GM18505 (cell line): ENCODE data around the gene ZMIZ1.
A peak's percentile ranks its signal among the peaks of the same experiment; 100 is the strongest.

Experiments
- ATAC-seq: cut with Tn5 transposase; IDR thresholded peaks from one replicate; pipeline ENCODE4 v1.9.1; 2021; ENCODE audit not compliant: unreplicated experiment
- POLR2A ChIP-seq: IDR thresholded peaks from 4 replicates; pipeline ENCODE4 v1.6.1; 2011; ENCODE audit warnings: borderline replicate concordance; ENCODE audit not compliant: insufficient read depth, insufficient read length; ENCODE audit errors: extremely low read depth

Gene ZMIZ1

DNA sequence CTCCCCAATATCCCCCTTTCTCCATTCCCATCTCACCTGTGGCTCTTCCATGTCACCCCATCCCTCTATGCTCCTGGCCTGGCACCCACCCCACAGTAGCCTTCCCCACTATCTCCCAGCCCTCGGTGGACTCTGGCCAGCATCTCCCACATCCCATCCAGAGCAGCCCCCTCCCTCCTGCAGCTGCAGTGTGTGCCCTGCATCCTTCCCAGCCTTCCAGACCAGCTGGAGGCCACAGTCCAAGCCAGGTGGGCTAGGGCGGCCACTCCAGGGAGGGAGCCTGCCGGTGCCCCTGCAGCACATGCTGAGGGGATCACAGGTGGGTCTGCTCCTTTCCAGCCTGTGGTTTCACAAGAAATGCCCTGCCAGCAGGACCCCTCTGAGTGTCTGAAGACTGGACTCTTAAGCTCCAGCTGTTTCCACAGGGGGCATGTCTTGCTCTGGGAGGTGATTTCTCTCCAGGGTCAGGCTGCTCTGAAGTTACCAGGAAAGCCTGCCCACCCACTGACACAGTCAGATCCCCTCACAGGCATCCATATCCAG is 187.6 kb downstream of the ZMIZ1 start:
- TF ChIP-seq POLR2A, result no peak

DNA sequence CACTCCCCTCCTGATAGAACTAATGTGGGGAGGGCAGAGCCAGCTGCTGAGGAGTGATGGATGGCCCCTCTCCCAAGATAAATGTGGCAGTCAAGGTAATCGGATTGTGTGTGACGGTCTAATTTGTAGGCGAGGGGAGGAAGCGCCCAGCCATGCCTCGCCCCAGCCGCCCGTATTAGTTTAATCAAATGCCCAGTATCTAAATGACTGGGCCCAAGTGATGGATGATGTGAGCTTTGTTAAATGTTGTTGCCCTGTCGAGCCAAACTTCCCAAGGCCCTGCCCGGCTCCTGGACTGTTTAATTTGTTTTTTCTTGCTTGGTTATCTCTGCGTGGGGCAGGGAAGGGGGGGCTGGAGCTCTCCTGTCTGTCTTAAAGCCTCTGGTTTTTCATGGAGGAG is 190.1 kb downstream of the ZMIZ1 start:
- ATAC-seq, result no peak
- peak; percentile 25 for TF ChIP-seq POLR2A

More for the DNA sequence above, 187.6 kb downstream of the ZMIZ1 start:
- no peak for ATAC-seq

DNA sequence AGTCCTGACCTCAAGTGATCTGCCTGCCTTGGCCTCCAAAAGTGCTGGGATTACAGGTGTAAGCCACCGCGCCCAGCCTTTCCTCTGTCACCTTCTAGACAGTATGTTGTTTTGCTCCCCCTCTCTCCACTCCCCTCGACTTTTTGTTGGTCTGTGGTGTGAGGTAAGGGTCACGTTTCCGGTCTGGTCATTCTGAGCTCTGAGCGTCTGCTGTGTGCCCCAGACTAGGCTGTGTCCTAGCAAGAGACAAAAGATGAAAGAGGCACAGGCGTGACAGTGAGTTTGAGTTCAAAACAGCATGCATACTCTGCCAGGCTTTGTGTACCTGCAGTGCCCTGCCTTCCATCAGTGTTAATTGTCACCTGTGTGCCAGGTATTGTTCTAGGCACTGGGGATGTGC is 191.1 kb downstream of the ZMIZ1 start:
- no peak for ATAC-seq
- no peak for TF ChIP-seq POLR2A

DNA sequence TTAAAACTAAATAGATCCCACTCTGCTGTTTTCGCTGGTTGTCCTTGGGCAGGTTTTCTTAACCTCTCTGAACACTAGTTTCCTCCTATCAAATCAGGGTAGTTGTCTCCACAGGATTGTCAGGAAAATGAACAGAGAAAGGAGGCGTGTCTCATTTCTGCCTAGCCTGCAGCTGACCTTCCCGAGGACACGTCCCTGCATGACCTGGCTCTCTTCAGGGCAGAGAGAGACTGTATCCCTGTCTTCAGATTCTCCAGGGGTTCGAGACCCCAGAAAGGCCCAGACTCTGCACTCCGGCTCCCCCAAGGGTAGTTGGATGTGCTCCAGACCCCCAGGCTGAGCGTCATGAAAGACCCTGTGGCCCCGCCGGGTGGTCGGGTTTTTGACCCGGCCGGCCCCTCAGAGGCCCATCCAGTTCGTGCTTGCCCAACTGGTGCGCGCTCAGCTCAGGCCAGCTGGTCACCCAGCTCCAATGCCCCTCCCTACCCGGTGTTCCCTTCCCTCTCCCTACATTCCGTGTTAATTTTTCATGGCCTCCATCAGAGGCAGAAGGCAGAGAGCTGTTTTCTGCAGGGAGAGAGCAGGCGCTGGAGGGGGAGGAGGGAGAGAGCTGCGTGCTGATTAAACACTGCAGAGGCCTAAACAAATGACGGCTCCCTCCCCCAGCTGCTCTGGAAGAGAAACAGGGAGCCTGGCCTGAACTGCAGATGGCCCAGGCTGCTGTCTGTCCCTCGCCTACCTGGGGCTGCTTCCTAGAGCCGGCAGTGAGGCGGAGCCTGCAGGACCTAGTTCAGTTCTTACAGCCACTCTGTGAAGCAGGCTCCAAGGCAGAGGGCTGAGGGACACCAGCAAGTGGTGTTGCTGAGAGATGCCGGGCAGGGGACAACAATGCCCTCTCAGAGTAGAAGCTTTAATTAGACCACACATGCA is 192.3 kb downstream of the ZMIZ1 start:
- no peak for ATAC-seq
- TF ChIP-seq POLR2A, result no peak

DNA sequence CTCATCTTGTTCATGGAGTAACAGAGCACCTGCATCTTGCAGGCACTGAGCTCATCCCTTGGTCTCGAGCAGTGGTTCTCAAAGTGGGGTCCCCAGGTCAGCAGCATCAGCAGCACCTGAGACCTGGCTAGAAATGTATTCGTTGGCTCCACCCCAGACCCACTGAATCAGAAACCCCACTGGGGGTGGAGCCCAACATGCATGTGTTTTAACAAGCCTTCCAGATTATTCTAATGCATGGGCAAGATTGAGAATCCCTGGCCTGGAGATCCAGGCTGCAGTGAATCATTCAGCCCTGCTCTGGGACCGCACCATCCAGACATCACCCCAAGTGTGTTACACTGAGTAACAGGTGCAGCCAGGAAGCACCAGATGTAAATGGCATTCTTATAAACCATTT is 193.4 kb downstream of the ZMIZ1 start:
- no peak for ATAC-seq
- TF ChIP-seq POLR2A, result no peak

DNA sequence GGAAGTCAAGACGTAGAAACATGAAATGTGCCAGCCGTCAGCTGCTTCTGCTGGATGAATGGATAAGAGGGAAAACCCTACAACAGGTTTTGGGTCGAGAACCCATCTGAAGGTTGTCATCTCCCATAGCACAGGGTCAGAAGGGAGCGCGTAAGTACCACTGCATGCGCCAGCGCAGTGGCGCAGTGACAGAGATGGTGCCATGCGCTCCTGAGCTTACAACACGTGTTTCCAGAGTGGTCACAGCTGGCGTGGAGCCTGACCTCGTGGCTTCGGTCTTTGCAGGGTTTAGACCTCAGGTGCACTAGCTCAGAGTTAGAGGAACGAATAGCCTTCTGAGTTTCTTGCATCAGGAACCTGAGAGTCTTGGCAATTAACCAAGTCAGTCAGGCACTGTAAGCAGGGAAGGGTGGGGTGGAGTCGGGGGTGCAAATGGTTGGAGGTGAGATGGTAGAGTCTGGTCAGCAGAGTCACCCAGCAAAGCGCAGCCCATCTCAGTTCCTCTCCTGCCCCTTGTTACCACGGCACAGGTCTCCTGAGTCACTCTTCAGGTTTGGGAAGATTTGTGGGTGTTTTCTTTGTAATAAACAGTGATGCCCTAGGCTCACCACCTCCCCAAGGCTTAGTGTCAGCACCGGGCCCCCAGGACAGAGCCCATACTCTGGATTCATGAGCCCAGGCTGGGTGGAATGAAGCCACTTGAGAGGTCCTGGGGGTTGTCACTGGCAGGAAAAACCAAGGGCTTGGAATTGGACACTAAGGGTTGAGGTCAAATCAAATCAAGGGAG is 194.4 kb downstream of the ZMIZ1 start:
- no peak for TF ChIP-seq POLR2A
- no peak for ATAC-seq

DNA sequence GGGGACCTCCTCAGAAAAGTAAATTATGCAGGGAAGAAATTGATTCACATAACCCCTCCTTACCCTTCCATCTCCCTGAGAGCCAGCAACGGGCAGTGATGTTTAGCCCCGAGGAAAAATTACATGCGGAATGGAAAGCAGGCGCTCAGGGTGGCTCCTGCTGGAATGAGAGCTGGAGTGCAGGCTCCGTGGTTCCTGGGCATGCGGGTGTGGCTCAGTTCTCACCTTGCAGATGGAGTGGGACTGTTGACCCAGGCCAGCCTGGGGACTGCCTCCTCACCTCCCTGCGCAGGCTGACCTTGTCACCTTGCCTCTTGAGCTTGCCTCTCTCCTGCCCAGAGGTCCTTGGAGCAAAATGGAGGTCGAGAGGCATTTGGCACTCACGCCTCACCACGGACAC is 195.2 kb downstream of the ZMIZ1 start:
- no peak for TF ChIP-seq POLR2A
- ATAC-seq, result no peak

DNA sequence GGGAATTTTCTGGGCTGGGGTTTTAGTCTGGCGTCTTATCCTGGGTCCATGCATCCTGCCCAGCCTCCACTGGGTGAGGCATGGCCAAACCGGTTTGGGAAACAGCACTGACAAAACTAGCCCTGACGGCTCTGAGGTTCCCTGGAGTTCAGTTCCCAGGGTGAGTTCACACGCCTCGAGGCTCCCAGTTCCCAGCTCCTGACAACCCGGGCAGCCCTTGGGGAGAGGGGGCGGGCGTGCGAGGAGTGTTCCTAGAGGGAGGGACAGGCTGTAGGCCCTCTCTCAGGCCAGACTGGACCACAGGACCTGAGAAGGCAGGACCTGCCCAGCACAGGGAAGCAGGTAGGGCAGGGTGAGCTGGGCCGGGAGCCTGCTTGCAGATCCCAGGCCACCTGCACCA is 196.2 kb downstream of the ZMIZ1 start:
- no peak for ATAC-seq
- no peak for TF ChIP-seq POLR2A

DNA sequence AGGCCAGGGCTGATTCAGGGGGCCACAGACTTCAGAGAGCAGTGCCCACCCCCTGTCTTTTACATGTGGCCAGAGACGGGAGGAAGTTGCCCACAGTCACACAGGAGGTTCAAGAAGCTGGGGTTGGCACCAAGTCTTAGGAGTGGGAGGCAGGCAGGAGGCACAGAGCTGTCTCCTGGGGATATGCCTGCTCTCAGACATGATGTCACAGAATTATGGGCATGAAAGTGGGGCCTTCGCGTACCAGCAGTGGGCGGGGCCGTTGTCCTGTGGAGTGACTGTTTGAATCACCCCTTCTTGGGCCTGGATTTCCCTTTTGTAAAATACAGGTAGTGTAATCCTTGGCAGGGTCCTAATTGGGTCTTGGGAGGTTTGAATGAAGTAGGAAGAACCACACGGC is 197.3 kb downstream of the ZMIZ1 start:
- no peak for TF ChIP-seq POLR2A
- peak; percentile 31 for ATAC-seq

DNA sequence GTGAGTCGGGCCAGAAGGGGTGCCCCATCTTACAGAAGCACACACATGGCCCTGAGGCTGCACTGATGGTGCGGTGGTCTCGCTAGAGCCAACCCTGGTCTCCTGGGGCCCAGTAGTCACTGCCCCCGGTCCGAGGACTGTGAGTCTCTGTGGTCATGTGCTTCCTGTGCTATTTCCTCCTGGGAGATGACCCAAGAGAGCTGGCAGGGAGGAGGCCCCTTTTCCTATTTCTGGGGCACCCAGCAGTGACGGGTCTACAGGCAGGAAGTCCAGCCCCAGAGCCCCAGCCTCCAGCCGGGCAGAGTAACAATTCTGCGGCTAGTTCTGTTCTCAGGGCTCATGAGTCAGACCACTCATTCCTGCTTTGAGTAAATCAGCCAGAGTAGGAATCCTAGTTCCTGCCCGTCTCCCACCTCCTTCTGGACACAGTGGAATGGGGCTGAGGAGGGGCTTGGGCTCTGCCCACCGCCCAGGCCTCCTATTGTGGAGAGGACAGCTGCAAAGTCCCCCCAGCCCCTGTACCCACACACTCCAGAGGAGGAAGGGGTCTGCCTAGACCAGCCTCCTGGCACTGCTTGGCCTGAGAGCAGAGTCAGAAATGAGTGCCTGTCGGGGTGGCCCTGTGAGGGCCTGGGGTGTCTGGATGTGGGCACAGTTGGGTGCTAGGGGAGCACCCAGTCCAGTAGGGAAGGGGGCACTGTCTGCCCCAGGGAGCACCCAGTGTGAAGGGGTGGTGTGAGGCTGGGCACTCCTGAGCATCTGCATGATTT is 198.0 kb downstream of the ZMIZ1 start:
- peak; percentile 28 for TF ChIP-seq POLR2A
- peak; percentile 91 for ATAC-seq

DNA sequence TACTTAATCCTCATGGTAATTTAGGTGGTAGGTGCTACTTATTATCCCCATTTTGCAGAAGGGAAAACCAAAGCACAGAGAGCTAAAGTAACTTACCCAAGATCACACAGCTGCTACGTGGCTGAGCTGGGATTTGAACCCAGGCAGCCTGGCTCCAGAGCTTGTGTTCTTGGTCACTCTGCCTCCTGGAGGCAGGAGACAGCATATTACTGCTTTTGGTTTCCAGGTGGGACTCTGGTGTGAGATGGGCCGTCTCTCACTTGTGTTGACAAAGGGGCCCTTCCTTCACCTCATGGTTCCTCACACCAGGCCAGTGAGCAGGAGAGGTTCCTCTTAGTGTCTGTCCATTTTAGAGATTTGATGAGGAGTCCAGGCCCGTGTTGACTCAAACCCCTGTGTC is 198.7 kb downstream of the ZMIZ1 start:
- no peak for ATAC-seq
- TF ChIP-seq POLR2A, result no peak

DNA sequence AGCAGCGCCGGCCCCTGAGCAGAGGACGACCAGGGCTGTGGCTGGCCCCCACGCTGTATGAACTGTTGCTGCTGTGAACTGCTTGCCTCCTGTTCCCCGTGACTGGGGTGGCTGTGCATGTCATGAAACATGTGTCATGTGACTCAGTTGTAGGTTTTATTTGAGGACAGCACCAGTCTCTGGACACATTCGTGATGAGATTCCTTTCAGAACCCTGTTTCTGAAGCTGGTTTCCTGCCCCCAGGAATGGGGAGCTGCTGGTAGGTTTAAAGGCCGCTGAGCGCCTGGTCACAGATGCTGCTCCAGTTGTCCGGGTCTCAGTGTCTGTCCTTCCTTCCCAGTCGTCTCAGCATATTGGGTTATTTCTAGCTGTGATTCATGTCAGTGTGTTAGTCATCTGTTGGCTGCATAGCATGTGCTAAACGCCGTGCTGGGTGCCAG is 199.4 kb downstream of the ZMIZ1 start:
- no peak for ATAC-seq
- no peak for TF ChIP-seq POLR2A

DNA sequence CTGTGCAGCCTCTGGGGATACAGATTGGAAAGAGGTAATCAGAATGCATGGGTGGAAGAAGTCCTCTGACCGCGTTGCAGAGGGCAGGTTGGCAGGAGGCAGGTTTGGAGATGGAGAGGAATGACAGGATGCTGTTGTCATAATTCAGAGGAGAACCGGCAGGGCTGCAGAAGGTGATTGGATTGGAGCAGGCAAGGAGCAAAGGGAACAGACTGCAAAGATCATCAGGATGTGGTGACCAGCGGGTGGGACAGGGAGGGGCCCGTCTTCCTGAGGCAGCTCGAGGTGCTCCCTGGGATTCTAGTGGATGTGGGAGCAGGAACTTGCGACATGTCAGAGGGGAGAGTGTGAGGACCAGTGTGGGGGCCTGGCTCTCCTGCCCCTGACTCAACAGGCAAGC is 200.0 kb downstream of the ZMIZ1 start:
- no peak for TF ChIP-seq POLR2A
- no peak for ATAC-seq

DNA sequence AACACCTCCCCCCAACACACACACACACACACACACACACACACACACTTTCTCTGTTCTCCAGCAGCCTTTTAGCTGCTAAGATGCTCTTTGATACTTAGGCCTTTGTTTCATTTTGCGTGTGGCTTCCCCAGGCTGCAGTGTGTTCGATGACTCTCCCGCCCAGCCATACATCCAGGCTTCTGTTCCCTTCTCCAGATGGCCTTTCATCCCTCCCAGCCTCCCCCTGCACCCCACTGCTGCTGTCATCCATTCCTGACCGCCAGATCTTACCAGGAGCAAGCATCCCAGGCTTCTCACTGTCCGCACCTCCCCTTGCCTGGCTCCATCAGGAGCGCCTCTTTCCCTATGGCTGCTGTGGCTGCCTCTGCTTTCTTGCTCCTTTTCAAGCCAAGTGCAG is 200.7 kb downstream of the ZMIZ1 start:
- no peak for ATAC-seq
- no peak for TF ChIP-seq POLR2A

DNA sequence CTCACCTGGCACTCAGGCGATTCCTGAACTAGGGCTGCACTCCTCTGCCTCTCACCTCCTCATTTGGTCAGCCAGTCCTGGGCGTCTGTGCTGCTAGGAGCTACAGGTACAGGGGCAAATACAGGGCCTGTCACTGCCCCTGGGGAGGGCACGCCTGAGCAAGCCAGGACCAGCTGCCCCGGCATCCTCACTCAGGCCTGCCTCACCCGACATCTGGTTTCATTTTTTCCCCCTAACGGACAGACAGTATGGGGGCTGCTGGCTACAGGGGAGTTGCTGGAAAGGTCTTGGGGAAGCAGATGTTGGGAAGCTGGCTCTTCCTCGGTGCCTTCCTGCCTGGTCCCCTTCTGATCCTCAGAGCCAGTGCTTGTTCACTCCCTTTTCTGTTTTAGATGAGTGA is 201.2 kb downstream of the ZMIZ1 start:
- no peak for TF ChIP-seq POLR2A
- no peak for ATAC-seq
